DMS153 treated with DMSO at 0.1 percent for 48 hours (cell line): ENCODE results near the gene RND2.

Experiments
- DNase-seq: peaks from one replicate; lab custom pipeline; 2025; ENCODE audit not compliant: unreplicated experiment; lab: John Stamatoyannopoulos, UW

RND2 gene

DNA sequence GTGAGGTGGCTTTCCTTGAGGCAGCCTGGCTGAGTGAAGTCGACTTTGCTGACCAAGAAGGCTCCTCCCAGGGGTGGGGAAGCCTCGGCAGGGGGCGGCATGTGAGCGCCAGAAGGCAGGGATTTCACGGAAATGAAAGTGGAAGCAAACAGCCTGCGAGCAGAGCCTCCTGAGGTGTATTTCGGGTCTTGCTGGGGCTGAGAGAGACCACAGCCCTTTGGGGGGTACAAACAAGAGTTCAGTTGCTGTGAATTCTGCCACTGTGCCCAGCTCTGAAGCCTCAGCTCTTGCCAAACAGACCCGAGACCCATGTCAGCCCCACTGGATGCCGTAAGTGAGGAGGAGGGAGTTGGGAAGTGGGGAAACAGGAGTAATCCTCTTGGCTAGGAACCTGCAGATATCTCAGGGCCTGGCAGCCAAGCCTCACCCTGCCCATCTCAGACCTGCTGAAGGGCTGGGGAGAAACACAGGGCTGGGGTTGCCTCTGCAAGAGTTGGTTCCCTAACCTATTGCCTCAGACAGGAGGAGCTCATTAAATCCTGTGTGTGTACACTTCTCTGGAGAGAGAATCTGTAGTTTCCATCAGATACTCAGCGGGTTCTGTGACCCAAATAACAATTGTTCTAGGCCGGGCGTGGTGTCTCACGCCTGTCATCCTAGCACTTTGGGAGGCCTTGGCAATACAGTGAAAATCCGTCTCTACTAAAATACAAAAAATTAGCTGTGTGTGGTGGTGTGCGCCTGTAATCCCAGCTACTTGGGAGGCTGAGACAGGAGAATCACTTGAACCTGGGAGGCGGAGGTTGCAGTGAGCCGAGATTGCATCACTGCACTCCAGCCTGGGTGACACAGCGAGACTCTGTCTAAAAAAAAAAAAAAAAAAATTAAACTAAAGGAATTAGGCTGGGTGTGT, 18.1 kb upstream of the RND2 start, which contains the start of gene IFI35:
Gene IFI35 (plus strand): TSS at position 146 of the 913 bp plus-strand sequence. CDS start 164 bp downstream, at position 310.
- DNase-seq, result peak; percentile 55

DNA sequence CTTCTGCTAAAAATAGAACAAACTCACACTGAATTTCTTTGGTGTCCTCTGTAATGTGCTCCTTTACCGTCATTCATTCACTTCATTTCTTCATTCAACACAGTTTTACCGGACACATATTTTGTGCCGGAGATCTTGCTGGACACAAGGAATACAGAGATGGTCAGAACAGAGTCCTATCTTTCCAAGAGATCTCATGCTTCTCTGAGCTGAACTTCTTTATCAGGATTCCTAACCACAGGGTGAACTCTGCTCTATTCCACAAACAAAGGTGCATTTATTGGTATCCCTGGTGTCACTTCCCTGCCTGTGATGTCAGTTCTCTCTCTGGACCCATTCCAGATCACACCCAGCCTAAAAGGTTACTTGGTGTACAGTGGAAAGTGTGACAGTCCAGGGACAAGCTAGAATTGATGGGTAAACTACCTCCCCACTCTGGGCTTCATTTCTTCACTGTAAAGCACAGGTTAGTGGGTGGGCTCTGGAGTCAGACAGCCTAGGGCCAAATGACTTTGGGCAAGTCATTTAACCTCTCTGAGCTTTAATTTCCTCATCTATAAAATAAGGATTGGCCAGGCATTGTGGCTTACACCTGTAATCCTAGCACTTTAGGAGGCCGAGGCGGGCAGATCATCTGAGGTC, 14.2 kb upstream of the RND2 start:
- no peak for DNase-seq

DNA sequence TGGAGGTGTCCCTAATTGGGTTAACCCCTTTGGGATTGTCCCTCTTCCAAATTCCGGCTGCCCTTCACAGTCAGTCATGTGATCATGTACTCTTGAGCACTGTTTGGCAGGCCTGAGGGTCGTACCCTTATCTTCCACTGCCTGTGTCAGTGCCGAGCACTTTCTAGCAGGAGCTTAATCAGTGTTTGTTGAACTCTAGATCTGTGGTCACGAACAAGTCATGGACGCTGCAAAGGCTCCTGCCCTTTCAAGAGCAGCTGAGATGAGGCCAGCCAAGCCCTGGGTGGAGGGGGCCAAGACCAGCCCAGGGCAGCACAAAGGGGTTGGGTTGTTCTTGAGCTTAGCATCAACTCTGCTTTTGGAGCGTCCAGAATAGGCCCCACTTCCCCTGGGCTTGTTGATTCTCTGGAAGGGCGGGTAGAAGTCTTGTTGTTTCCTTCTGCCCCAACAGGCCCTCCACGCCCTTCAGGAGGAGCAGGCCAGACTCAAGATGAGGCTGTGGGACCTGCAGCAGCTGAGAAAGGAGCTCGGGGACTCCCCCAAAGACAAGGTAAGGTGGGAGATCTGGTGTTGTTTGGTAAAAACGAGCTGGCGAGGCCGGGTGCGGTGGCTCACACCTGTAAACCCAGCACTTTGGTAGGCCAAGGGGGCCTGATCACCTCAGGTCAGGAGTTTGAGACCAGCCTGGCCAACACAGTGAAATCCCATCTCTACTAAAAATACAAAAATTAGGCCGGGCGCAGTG, 13.1 kb upstream of the RND2 start:
- no peak for DNase-seq

DNA sequence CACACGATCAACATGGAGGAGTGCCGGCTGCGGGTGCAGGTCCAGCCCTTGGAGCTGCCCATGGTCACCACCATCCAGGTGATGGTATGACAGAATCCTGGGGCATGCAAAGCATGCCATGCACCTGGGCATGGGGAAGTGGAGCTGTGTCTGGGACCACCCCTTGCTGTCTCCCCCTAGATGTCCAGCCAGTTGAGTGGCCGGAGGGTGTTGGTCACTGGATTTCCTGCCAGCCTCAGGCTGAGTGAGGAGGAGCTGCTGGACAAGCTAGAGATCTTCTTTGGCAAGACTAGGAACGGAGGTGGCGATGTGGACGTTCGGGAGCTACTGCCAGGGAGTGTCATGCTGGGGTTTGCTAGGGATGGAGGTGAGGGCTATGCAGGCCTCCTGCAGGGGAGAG, 11.7 kb upstream of the RND2 start:
- no peak for DNase-seq

DNA sequence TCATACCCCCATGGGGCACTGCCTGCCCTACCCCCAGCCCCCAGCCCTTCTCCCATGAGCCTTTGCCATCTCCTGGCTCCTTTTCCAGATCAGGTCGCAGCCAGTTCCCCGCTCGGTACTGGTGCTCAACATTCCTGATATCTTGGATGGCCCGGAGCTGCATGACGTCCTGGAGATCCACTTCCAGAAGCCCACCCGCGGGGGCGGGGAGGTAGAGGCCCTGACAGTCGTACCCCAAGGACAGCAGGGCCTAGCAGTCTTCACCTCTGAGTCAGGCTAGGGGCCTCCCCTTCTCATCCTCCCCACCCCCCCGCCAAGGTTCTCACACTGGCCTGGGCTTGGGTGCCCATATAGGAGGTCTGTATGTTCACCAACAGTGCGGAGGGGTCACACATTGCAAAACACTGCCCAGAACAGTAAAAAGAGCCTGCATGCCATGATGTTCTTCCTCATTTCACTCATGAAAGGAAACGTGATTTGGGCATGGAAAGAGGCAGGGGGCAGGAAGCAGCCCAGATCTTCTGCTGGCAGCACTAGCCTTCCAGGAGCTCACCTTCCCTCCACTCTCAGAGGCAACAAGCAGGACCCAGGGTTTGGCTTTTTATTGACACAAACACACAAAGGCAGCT, 10.9 kb upstream of the RND2 start:
- no peak for DNase-seq

DNA sequence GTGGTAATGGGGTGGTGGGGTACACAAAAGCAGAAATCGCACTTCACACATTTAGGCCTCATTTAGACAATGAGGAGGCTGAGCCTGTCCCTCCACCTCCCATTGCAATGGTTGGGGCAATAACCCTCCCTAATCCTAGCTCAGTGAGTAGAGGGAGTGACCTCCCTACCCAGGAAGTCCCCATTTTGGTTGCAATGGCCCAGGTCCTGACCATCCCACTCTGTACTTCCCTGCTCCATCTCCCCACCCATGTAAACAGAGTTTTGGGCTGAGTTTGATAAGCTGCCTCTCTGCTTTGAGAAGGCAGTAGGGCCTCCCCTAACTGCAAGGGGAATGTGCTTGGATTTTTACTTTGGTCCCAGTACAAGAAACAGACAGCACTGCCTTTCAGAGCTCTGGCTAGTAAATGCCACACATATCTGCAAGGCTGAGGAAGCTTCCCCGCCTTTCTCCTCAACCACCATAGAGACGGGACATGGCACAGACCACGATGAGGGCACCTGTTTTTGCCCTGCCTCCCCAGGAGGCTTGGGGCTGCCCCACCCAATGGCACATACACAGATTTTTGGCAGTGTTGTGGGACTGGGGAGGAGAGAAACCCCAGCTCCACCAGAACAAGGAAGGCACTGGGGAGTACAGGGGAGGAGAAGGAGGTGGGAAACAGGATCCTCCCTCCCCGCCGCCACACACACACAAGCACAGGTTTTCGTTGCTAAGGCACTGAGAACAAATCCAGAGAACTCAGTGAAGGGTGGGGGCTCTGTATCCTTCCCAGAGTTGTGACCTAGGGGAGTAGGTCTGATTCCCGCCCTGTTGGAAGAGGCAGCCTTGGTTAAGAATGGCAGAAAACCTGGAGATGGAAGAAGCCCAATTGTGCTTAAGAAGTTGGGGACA, 10.1 kb upstream of the RND2 start:
- no peak for DNase-seq

DNA sequence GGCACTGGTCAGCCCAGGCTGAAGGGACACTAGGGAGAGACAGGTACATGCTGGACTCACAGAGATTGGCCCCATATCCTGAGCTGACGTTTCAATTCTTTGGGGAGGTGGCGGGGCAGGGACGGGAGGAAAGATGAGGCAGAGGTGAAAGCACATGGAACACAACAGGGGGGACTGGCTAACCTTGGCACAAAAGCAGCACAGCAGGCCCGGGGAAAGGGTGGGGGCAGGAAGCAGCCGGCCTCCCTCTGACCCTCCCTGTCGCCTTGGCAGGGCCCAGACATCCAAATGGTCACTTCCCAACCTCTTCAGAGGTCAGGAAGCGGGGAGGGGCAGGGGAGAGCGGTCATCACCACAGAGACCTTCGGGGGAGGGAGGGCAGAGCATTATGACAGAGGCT, 9.5 kb upstream of the RND2 start:
- no peak for DNase-seq

DNA sequence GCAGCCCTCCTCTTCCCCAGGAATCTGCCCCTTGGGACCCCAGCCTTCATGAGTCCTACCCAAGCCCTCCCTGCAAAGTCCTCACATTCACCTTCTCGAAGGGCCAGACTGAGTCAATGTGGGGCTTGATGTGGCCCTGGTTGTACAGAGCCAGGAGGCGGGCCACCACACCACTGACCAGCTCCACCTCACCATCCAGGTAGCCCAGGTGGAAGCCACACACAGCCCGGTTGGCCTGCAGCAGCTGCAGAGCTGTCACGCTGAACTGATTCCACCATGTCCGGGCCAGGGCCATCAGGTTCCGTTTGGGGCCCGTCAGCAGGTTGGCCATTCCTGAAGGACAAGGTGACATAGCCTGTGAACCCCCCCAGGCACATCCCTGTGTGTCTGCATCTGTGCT, 8.8 kb upstream of the RND2 start:
- no peak for DNase-seq

DNA sequence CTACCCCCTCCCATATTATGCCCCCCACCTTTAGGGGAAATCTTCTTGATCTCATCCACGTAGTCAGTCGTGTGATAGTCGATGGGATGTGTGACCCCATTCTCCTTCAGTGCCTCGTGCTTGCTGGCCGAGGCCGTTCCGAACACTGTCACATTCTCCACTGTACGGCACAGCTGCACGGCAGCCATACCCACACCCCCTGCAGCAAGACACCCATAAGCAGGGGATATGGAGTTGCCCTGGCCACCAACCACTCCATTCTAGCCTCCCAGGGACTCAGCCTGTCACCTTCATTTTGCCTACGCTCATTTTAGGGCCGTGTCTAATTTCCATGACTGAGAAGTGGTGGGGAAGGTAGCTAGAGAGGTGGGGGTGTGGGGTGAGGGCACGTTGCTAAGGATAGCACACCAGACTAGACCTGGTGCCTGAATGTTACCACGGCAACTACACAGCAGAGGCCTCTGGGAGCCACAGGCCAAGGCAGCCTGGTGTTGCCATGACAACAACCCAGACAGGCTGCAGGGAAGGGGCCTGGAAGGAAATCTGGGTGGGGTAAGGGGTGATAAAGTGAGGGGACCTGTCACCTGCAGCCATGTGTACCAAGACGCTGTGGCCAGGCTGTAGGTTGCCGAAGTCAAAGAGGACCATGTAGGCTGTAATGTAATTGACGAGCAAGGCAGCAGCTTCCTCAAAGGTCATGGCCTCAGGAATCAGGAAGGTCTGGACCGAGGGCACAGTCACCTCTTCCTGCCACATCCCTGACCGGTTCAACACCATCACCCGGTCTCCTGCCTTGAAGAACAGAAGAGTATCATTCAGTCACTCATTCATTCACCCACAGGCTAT, 6.8 kb upstream of the RND2 start:
- no peak for DNase-seq

DNA sequence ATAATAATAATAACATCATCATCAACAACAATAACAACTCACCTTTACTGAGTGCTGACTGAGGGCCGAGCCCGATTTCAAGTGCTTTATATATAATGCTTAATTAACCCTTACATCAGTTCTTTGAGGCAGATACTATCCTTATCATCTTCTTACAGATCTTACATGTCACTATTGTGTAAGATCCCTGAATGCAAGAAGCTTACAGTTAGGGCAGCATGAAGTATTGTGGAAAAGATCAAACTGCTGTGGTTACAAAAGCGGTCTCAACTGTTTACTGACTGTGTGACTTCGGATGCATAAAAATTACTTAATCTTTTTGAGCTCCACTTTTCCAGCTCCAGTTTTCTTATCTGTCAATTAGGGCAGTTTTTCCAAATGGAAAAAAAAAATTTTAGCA, 6.1 kb upstream of the RND2 start:
- no peak for DNase-seq

DNA sequence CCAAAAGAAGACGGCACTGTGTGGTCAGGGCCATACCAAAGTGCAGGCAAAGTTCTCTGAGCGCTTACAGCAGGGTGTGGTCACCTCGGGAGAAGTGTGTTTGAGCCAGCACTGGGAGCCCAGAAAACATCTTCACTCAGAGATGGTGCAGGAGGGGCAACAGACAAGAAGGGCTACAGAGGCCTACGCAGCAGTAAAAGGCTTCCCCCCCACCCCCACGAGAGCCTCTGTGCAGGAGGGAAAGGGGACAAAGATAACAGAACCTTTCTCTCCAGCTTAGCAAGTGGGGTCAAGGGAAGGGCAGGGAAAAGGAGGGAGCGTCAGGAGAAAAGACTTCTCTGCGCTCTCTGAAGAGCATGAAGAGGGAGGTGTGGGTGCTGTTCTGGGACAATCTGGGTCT, 5.6 kb upstream of the RND2 start:
- no peak for DNase-seq

DNA sequence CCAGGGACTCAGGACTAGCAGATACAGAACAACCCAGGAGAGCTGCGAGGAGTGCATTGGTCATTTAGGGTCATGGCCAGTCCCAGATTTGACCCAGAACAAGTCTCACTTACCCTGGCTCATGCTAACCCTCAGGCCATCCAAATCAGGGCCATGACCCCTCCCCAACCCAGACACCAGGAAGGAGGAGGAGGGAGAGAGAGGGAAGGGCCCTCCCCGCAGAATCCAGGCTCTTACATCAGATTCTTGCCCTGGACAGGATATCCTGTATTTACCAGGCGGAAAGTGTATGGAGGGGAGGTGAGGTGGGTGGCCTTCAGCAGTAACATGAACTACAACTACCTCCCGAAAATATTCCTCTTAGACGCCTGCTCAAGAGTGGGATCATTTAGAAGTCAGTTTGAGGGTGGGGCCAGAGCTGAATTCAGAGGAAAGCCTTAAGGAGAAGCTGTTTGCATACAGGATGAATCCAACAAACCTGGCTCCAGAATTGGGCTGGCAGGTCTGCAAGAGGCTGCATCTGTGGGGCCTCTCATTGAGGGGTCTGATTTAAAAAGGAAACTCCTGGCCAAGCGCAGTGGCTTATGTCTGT, 4.9 kb upstream of the RND2 start:
- no peak for DNase-seq

DNA sequence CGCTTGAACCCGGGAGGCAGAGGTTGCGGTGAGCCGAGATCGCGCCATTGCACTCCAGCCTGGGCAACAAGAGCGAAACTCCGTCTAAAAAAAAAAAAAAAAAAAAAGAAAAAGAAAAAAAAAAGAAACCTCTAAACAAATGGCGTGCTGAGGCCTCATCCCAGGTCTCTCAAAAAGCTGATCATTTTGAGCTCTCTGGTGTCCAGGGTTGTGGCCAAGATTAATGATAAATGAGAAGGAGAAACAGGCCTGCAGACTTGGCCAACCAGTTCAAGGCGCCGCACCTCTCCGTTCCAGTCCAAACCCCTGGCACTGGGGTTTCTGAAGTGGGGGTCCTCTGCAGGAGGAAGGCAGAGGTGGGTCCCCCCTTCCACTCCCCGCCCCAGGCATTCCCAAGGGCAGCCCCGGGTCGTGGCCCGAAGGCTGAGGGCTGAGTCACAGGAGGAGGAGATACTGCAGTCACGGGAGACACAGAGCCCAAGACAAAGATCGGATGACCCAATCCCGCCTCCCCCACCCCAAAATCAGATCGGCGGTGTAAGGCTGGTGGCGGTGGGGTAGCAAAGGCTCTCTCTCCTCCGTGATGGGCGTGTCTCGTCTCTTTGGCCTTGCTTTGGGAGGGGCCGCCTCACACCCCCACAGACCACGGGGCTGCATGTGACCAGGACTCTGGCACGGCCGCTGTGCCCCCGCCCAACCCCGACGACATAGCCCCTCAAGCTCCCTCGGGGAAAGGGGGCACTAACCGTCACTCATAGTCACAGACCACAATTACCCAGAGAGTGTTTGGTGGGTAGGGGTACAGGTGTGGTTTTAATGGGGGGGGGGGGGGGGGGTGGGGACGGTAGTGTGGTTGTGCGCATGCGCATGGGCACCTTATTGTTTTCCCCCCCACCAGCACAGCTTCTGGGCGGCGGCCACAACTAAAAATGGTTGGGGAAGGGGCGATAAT, 4.0 kb upstream of the RND2 start:
- no peak for DNase-seq

DNA sequence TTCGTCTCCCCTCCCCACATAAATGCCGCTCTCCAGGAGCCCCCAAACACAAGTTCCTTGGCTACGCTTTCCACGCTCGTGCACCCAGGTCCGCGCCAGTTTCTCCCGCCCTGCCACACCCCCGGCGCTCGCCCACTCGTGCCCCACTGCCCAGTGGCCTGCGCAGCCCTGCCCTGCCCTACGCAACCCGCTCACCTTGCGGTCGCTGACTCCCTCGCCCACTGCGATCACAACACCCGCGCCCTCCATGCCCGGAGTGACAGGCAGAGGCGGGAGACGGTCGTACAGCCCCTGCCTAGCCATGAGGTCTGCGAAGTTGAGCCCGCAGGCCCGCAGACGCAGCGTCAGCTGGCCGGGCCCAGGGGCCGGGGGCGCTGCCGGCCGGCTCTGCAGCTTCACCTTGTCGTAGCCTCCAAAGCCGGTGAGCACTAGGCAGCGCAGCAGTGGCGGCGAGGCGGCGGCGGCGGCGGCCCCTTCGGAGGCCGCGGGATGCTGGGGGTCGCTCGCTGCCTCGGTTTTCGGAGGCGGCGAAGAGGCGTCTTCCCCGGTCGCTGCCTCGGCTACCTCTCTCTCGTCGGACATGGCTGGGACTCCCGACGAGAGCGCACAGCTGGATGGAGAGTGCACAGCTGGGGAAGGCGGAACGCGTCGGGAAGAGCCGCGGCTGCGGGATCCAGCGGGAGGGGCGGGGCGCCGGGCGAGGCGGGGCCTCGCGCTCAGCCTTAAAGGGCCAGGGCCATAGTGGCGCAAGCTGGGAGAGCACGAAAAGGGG, 3.1 kb upstream of the RND2 start, which contains the start of gene VAT1:
Gene VAT1 (minus strand): TSS at position 645 of the 772 bp plus-strand sequence. CDS start 63 bp downstream, at position 582.
- peak; percentile 42 for DNase-seq

DNA sequence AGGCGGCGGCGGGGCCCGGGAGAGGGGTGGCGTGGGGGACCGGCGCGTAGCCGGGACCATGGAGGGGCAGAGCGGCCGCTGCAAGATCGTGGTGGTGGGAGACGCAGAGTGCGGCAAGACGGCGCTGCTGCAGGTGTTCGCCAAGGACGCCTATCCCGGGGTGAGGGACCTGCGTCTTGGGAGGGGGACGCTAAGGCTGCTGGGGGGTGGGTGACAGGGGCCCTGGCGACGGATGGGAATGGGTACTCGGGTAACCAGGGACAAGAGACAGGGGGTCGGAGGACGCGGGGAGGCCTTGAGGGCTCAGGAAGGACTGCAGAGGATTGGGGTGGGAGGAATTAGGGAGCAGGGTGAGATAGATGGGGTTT, 243 bp downstream of the RND2 start:
- no peak for DNase-seq

DNA sequence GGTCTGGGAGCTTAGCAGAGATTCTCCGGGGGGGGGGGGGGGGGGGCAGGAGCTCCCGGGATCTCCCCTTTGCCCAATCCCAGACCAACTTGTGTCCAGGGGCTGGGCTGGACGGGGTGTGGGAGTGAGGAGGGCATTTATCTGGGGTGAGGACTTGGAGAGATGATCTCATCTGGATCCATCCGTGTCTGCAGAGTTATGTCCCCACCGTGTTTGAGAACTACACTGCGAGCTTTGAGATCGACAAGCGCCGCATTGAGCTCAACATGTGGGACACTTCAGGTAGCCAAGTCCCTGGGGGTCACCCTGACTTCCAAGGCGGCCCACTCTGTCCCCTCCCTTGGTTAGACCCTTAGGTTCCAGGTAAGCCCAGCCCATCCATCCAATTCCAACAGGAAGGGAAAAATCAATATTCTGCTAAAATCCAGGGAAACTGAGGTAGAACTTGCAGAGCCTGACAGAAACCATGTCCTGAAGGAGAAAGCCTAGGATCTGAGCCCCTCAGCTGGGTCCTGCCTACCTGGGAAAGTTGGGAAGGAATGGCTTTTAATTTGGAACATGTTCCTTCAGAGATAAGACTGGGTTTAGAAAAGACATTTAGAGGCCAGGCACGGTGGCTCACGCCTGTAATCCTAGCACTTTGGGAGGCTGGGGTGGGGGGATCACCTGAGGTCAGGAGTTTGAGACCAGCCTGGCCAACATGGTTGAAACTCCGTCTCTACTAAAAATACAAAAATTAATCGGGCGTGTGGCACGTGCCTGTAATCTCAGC, 921 bp downstream of the RND2 start:
- DNase-seq, result no peak
